HEK293T (cell line): ENCODE data around the gene TMEM232.

Experiments used
- BHLHE40 ChIP-seq: fragments of 450-650 bp; IDR thresholded peaks from 2 replicates; pipeline ENCODE4 v1.6.1; 2016; ENCODE audit warnings: mild to moderate bottlenecking, moderate library complexity, borderline replicate concordance
- SP1 ChIP-seq: fragments of 450-650 bp; IDR thresholded peaks from 2 replicates; pipeline ENCODE4 v1.6.1; 2017
- TARDBP ChIP-seq: fragments of 450-650 bp; IDR thresholded peaks from 2 replicates; pipeline ENCODE4 v1.6.1; 2016

DNA sequence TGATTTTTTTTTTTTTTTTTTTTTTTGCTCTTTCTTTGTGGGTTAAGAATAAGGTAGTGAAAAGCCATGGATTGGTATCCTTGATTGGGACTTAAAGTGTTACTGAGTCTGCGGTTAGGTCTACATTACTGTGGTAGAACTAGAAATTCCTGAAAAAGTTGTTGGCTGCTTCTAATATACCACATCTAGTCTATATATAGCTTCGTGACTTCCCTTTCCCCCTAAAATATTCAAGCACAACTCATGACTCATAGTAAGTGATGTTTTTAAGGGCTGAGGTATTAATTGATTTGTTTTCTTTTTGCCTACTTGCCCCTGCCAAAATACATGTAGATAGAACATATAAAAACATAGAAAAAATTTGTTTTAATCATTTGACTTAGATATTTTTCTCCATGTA lies 247.6 kb downstream of the TMEM232 start:
- TF ChIP-seq SP1, result no peak
- no peak for TF ChIP-seq TARDBP
- no peak for TF ChIP-seq BHLHE40
